ENCODE measurements around the gene IKZF3.
"Not testable (repeated sequence)": the region's sequence is repeated elsewhere in the genome, so short reads cannot be mapped to it uniquely, and the experiment has no call there.

IKZF3 gene

DNA sequence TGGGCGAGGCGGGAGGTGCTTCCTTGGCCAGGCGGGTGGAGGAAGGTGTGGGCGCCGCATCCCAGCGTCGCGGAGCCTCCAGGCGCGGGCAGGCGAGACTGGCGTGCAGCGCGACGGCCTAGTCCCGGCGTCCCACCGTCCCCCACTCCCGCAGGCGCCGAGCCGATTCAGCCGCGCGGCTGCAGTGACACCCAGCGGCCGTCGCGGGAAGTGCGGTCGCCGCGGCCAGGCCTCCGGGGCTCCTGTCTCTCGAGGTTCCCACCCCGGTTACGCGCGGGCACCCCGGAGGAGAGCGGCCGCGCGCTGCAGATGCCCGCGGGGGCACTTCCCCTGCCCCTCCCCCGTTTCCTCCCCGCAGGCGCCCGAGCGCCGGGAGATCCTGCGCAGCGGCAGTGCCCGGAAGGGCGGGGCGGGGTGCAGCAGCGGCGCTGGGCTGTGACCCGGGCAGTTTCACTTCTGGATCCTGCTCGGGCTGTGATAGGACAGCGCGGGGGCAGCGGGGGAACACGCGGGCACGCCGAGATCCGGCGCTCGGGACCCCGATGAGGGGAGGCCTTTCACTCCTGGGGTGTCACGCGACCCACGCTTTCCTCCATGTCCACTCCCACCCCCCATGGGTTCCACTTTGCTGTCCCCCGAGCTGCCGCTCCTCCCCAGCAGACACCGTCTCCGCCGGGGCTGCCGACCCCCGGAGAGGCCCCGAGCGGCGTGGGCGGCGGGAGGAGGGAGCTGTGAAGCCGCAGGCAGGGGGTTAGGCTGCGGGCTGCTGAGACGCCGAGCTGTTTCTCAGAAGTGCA, 109.8 kb downstream of the IKZF3 start:
- DNase-seq: peak; percentile 90

DNA sequence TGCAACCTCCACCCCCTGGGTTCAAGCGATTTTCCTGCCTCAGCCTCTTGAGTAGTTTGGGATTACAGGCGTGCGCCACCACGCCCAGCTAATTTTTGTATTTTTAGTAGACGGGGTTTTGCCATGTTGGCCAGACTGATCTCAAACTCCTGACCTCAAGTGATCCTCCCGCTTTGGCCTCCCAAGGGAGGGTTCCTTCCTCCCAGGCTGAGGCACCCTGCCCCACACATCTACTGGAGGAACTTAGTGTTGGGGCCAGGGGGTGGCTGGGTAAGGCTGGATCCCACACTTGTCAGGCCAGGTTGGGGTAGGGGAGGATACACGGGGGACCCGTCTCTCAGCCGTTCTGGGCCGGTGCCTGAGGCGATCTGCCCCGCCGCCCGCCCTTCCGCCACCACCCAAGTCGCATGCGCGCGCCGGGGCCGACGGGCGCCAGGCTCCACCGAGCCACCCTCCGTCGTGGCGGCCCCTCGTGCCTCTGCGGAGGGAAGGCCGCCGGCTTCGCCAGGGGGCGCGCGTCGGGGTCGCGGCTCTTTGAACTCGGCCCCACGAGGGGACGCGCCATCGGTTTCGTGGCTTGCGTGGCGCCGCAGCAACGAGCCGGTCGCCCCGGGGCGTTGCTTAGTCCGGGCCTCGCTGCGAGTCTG, 110.5 kb downstream of the IKZF3 start:
- DNase-seq: no peak

DNA sequence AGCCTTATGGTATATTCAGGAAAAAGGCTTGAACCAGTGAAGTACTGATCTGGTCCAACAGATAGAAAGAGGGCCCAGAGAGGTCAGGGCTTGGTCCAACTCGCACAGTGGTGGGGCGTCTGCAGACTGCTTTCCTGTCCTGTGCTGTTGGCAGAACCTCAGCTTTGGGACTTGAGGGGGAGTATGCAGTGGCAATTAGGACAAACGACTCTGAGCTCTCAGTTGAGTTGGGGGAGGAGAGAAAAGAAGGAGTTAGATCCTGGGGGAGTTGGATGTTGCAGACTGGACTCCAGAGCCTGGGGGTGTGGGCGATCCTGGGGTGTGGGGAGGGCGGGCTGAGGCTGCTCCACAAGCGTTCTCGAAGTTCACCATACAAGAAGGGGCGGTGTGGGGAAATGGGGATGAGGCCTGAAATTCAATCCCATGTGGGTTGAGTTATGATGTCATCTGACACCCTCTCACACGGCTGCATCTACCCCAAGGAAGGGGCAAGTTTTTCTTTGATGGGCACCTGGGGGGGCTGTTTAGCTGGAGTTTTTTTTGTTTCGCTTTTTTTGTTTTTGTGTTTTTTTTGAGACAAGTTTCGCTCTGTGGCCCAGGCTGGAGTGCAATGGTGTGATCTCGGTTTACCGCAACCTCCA, 111.8 kb downstream of the IKZF3 start:
- DNase-seq: no peak

- no peak for DNase-seq
These were observed 112.5 kb downstream of the IKZF3 start for GRCh38 chr17:39751637-39752036.

DNA sequence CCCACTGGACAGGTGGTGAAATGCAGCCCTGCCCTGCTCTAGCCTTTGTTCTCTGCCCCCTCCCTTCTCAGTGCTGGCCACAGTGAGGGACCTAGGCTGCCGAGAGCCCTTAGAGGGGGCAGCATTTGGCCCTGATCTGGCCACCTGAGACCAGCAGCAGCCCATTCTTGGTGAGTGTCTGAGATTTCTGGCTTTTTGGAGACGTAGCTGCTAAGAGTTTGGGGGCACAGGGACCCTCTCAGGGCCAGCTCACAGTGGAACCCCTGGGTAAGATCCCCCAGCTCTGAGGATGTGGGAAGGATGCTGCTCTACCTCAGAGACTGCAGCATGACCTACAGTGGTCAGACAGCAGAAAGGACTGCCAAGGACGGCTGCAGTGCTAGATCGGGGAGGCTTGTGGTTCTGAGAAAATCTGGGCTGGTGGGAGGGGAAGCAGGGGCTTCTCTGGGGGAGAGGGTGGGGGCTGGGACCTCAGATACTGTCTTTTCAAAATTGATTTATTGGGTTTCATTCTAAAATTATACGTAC, 113.0 kb downstream of the IKZF3 start:
- no peak for DNase-seq

DNA sequence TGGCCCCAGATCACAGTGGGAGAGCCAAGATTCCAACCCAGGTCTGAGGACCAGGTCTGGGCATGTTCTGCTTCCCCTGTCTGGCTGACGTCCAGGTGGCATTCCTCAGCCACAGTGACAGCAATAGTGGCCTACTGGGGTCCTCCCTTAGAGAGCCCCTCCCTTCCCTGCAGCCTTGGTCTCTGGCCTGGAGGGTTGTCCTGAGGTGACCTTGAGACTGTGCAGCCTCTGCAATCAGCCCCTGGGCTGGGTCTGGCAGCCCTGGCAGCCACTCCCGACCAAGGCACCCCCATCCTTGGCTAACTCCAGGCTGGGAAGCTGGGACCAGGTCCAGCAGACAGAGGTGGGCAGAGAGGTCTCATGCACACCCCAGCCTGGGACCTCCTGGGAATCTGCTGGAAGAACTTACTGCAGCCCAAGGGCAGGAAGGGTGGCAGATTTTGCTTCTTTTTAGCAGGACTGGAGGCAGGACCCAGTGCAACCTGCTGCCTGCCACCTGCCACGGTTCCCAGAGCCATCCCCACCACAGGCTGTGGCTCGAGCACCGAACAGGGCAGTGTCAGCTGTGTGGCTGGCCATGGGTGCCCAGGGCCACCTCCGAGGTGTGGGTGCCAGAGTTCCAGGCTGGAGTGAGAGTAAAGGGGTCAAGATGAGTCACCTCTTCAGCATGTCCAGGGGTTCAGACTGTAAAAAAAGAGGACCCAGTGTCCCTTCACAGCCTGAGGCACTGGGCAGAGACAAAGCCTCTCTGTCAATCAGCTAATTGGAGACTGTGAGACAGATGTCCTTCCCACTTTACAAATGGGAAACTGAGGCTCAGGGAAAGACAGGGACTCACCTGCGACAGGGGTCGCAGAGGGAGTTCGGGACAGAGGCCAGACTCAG, 113.7 kb downstream of the IKZF3 start:
- DNase-seq: no peak

GRCh38 chr17:39748444-39749034, 115.6 kb downstream of the IKZF3 start:
- DNase-seq: not testable (repeated sequence)

GRCh38 chr17:39747745-39748144, 116.4 kb downstream of the IKZF3 start:
- DNase-seq: no peak

GRCh38 chr17:39746145-39746461, 118.0 kb downstream of the IKZF3 start:
- DNase-seq: no peak

DNA sequence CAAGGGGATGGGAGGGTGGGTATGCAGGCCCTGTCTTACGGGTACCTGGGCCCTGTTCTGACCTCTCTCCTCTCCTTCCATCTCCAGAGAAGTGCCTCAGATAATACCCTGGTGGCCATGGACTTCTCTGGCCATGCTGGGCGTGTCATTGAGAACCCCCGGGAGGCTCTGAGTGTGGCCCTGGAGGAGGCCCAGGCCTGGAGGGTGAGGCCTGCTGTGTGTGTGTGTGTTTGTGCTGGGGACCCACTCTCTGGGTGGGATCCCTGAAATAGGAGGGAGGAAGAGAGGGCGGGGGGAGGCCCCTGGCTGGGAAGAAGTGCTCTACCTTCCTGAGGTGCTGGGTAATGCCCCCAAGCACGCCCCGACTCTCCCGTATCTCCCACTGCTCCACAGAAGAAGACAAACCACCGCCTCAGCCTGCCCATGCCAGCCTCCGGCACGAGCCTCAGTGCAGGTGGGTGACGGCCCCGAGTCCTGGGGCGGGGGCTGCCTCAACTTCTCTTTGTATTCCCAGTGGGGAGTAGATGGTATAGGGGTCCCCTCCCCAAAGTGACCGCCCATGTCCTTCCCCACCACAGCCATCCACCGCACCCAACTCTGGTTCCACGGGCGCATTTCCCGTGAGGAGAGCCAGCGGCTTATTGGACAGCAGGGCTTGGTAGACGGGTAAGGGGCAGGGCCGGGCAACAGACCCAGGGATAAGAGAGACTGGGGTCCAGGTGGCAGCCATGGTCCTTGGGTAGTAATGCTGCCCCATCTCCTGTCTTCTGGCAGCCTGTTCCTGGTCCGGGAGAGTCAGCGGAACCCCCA, 118.6 kb downstream of the IKZF3 start:
- no peak for DNase-seq

DNA sequence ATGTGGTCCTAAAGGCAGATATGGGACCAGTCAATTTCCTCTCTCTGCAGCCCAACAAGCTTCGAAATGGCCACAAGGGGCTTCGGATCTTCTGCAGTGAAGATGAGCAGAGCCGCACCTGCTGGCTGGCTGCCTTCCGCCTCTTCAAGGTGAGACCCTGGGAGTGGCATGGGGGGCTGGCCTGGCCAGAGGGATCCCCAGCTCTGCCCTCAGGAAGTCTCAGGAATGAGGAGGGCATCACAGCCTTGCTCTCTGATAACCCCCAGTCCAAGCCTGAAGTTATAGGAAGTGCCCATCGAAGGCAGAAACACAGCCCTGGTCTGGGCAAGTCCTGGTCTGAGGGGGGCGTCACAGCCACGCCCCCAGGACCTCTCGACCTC, 119.3 kb downstream of the IKZF3 start:
- DNase-seq: no peak

GRCh38 chr17:39744075-39744835, 119.9 kb downstream of the IKZF3 start:
- no peak for DNase-seq

GRCh38 chr17:39742856-39743436, 121.2 kb downstream of the IKZF3 start:
- DNase-seq: no peak

GRCh38 chr17:39742126-39742855, 121.8 kb downstream of the IKZF3 start:
- DNase-seq: no peak

- no peak for DNase-seq
These were observed 123.6 kb downstream of the IKZF3 start for GRCh38 chr17:39740357-39741111.

GRCh38 chr17:39739885-39740356, 124.2 kb downstream of the IKZF3 start:
- no peak for DNase-seq

- no peak for DNase-seq
These were observed 124.9 kb downstream of the IKZF3 start for GRCh38 chr17:39738983-39739884.

DNA sequence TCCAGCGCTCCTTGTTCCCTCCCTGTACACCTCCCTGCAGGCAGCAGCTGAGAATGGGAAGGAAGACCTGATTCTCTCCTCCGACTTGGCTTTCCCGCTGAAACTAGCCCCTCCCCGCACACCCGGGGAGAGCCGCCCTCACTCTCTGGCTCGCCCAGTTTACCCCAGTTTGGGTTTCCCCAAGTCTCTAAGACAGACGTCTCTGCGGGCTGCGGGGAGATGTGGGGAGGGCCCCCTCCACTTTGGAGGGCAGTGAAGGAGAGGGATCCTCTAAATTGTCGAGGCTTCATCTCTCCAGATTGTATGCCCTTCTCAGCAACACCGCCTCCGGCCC, 125.6 kb downstream of the IKZF3 start:
- DNase-seq: no peak
